Transverse colon (tissue), 4 donors: Measurements from ENCODE around the gene PTPRD. TPM values are rescaled to one million over a fixed set of nuclear protein-coding genes. Genes with fewer than 3 reads are reported as not detected.

Experiments used
- DNase-seq: peaks from one replicate; pipeline ENCODE4 v3.0.0-alpha.2; 2019
- H3K27ac ChIP-seq, 4 donors: fragments of 200-600 bp; sonication (generic); 2 replicates each; pipeline ENCODE4 v1.5.1; 2016 to 2018; ENCODE audit warnings: inconsistent platforms in 4 of 4
- H3K27me3 ChIP-seq: fragments of 200-600 bp; sonication (generic); 2 replicates; pipeline ENCODE4 v1.5.1; 2017; ENCODE audit warnings: inconsistent platforms
- H3K36me3 ChIP-seq, 4 donors: fragments of 200-600 bp; sonication (generic); 2 replicates each; pipeline ENCODE4 v1.5.1; 2017 to 2019; ENCODE audit warnings: inconsistent platforms in 4 of 4
- H3K4me1 ChIP-seq, 4 donors: fragments of 200-600 bp; sonication (generic); 2 replicates each; pipeline ENCODE4 v1.5.1; 2017 to 2020; ENCODE audit warnings: inconsistent platforms in 4 of 4
- H3K4me3 ChIP-seq, 4 donors: fragments of 200-600 bp; sonication (generic); 1 replicate in 1 of 4; 2 replicates in 3 of 4; pipeline versions ENCODE4 v1.5.1 to v1.6.1; 2017 to 2019; ENCODE audit warnings: inconsistent platforms in 4 of 4
- H3K9me3 ChIP-seq, 2 donors: fragments of 200-600 bp; sonication (generic); 2 replicates each; pipeline ENCODE4 v1.5.1; 2017 to 2019; ENCODE audit warnings: inconsistent platforms in 2 of 2
- CTCF ChIP-seq, 5 experiments: fragments of 200-600 bp in 3 of 5; fragments of 450-650 bp in 2 of 5; sonication (generic) in 3 of 5; IDR thresholded peaks; 1 replicate in 2 of 5; 2 replicates in 3 of 5; pipeline ENCODE4 v1.5.1; 2016 to 2017; ENCODE audit warnings: antibody characterized with exemption in 5 of 5, inconsistent platforms in 3 of 5, mild to moderate bottlenecking in 2 of 5, moderate library complexity in 1 of 5
- EP300 ChIP-seq: sonication (generic); formaldehyde crosslinking; IDR thresholded peaks from one replicate; pipeline ENCODE4 v1.6.1; 2017; ENCODE audit warnings: antibody characterized with exemption, low read depth
- POLR2A ChIP-seq: fragments of 450-650 bp; IDR thresholded peaks from one replicate; pipeline ENCODE4 v1.6.1; 2016; ENCODE audit warnings: antibody characterized with exemption, mild to moderate bottlenecking, moderate library complexity
- POLR2AphosphoS5 ChIP-seq, 3 donors: sonication (generic); formaldehyde crosslinking; IDR thresholded peaks; one replicate each; pipeline ENCODE4 v1.6.1; 2016; ENCODE audit warnings: antibody characterized with exemption in 3 of 3
- WGBS, 2 donors: methylation state at CpG; one replicate each; pipeline ENCODE4 v1.1.5; 2018; ENCODE audit warnings: low coverage in 1 of 2; 5-methylcytosine and 5-hydroxymethylcytosine counted together
- in situ Hi-C, 4 donors: fragments of 200-750 bp; cut with MboI; loops; one replicate each; pipeline versions ENCODE4 v1.15.0 to v1.15.1; 2017; ENCODE audit warnings: low sequenced_read_pairs in 3 of 4, low pct_ligation_motif_present in 1 of 4, low pct_unique_long_range_greater_than_20kb in 1 of 4
- intact Hi-C: fragments of 100-400 bp; cut with DNase I; formaldehyde crosslinking; loops from one replicate; pipeline ENCODE4 v1.15.1; 2023; ENCODE audit warnings: low total_unique reads
- total RNA-seq, 4 donors: library from RNA; depleted of rRNA; stranded (reverse); fragments of >200 nt; gene quantifications; one replicate each; pipeline ENCODE4 v1.1.0, GENCODE V29; 2016

PTPRD gene
- total RNA-seq, 4 donors from 2014 or later = 43.0 to 115 (median 79.1) TPM

- Histone ChIP-seq H3K27ac (no peak overlapping the region), H3K36me3 (no peaks in the 10 kb centered on the region), H3K4me3 (no peak overlapping the region), H3K4me1 (no peaks in the 10 kb centered on the region), H3K27me3 (no peaks in the 10 kb centered on the region), H3K9me3 (no peaks in the 10 kb centered on the region)
- WGBS, 2 donors = 54 to 70% methylated on average over 6 to 8 of the region's 8 CpGs
- DNase-seq = no peak
- in situ Hi-C loops (no loop called here), intact Hi-C loops (no loop called here)
- no peak for TF ChIP-seq POLR2AphosphoS5 (IDR thresholded peaks at IDR 0.05)
- no peak for TF ChIP-seq CTCF (IDR thresholded peaks at IDR 0.05)
- TF ChIP-seq EP300 = no peak
- TF ChIP-seq POLR2A = no peak
These were observed 1707.9 kb downstream of the PTPRD start for GRCh38 chr9:8904771-8905515.

DNA sequence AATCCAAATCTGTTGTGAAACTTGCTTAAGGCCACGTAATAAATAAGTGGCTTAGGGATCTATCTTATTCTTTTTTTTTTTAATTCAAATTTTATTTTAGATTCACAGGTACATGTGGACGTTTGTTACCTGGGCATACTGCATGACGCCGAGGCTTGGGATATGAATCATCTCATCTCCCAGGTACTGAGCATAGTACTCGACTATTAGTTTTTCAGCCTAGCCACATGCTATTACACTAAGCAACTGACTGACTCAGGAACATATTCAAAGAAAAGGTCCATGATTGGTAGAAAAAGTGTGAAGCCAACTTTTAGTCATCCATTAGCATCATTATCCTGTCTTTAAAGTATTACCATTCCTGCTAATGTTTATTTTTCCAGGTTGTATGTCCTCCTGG is 1709.7 kb downstream of the PTPRD start:
- no peak overlapping the region for H3K27ac ChIP-seq

GRCh38 chr9:8901146-8901545 is 1711.7 kb downstream of the PTPRD start:
- in situ Hi-C loops = no loop called here
- intact Hi-C loops = no loop called here
- Histone ChIP-seq H3K36me3 (no peaks in the 10 kb centered on the region), H3K27ac (no peak overlapping the region), H3K9me3 (no peaks in the 10 kb centered on the region), H3K4me1 (no peaks in the 10 kb centered on the region), H3K4me3 (no peak overlapping the region), H3K27me3 (no peaks in the 10 kb centered on the region)
- WGBS, 2 donors = 63 to 95% methylated on average over 2 of the region's 2 CpGs
- DNase-seq = no peak
- no peak for TF ChIP-seq EP300
- TF ChIP-seq CTCF (IDR thresholded peaks at IDR 0.05) = no peak
- no peak for TF ChIP-seq POLR2AphosphoS5 (IDR thresholded peaks at IDR 0.05)
- TF ChIP-seq POLR2A = no peak

More for the DNA sequence above, 1709.7 kb downstream of the PTPRD start:
- intact Hi-C loops = no loop called here
- no peak for DNase-seq
- 55 to 80% methylated on average over 4 to 5 of the region's 5 CpGs for WGBS, 2 donors
- no peaks in the 10 kb centered on the region for H3K36me3 ChIP-seq
- H3K4me1 ChIP-seq = no peaks in the 10 kb centered on the region
- no peak for TF ChIP-seq POLR2AphosphoS5 (IDR thresholded peaks at IDR 0.05)
- TF ChIP-seq CTCF (IDR thresholded peaks at IDR 0.05) = no peak
- no peak for TF ChIP-seq POLR2A
- TF ChIP-seq EP300 = no peak
- no peaks in the 10 kb centered on the region for H3K27me3 ChIP-seq
- H3K9me3 ChIP-seq = no peaks in the 10 kb centered on the region
- in situ Hi-C loops = no loop called here
- no peak overlapping the region for H3K4me3 ChIP-seq

DNA sequence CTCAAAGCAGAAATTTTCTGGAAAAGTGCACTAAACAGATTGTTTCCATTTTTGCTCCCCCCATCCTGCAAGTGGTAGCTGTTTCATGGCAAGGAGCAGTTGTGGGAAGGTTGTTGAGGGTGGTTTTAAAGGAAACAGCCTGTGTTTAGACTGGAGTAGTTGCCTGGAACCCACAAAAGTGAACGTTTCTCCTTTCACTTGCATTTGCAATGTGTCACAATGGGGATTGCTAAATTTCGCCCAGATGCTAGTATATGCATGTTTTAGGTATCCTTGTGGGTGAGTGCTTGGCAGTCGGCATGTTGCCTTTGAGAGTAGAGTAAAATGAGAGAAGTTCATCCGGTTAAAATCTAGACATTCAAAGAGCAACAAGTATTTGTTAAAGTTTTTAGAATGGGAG is 1713.3 kb downstream of the PTPRD start:
- in situ Hi-C loops = loop anchor here in 1 of 4 donors (25.0 kb wide), 1 partner anchor 1337 kb away; no protein-coding TSS in a partner anchor
- Histone ChIP-seq H3K4me3 (no peak overlapping the region), H3K4me1 (peaks cover 0 to 7% (median 0%) of the 10 kb centered on the region in 4 donors), H3K36me3 (no peaks in the 10 kb centered on the region), H3K9me3 (no peaks in the 10 kb centered on the region), H3K27ac (no peak overlapping the region), H3K27me3 (no peaks in the 10 kb centered on the region)
- intact Hi-C loops = no loop called here
- WGBS, 2 donors = 71 to 93% methylated on average over 2 to 4 of the region's 4 CpGs
- TF ChIP-seq POLR2AphosphoS5 (IDR thresholded peaks at IDR 0.05) (no peak), CTCF (IDR thresholded peaks at IDR 0.05) (no peak), POLR2A (no peak), EP300 (no peak)
- DNase-seq = no peak
